Measurements from ENCODE around the gene LAMB4. TPM values are rescaled to one million over a fixed set of nuclear protein-coding genes. Genes with fewer than 3 reads are reported as not detected.

Gene LAMB4
- polyA plus RNA-seq, 1 experiment: 0.20 TPM

DNA sequence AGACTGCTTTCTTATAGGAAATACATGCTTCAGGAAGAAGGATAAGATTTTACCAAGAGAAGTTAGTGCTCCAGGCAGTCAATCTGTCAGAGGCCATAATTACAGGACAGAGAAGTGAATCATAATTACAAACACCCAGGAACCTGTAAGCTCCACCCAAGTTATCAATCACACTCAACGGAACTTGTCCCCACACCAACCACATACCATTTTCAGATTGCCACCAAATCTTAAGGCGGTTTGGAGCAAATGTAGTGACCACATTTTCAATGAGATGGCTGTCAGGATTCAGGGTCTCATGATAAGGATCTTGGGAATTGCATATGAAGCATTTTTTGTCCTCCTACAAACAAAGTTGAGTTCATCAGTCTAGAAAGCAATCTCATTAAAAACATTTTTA is 132.0 kb downstream of the LAMB4 start:
- no peaks in the 10 kb centered on the region for H3K27me3 ChIP-seq (ENCODE audit: control insufficient read depth, insufficient read depth, low read length)
- peaks cover 5% of the 10 kb centered on the region for H3K36me3 ChIP-seq (ENCODE audit: control insufficient read depth, insufficient read depth, low read length)
- TF ChIP-seq, protein P1, sequence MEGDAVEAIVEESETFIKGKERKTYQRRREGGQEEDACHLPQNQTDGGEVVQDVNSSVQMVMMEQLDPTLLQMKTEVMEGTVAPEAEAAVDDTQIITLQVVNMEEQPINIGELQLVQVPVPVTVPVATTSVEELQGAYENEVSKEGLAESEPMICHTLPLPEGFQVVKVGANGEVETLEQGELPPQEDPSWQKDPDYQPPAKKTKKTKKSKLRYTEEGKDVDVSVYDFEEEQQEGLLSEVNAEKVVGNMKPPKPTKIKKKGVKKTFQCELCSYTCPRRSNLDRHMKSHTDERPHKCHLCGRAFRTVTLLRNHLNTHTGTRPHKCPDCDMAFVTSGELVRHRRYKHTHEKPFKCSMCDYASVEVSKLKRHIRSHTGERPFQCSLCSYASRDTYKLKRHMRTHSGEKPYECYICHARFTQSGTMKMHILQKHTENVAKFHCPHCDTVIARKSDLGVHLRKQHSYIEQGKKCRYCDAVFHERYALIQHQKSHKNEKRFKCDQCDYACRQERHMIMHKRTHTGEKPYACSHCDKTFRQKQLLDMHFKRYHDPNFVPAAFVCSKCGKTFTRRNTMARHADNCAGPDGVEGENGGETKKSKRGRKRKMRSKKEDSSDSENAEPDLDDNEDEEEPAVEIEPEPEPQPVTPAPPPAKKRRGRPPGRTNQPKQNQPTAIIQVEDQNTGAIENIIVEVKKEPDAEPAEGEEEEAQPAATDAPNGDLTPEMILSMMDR (IDR thresholded peaks at IDR 0.05; ENCODE audit: insufficient read depth, low read depth, low read length): no peak
- CTCF ChIA-PET: interaction anchor here (0.9 to 1.1 kb wide), 2 partner anchors 140 to 148 kb away, joined by 3 to 4 read pairs; no protein-coding TSS in a partner anchor
- H3K4me3 ChIP-seq (ENCODE audit: low read depth, low read length): no peak overlapping the region
- POLR2A ChIA-PET: no interaction called here
- no peak for DNase-seq (ENCODE audit: low read depth)

DNA sequence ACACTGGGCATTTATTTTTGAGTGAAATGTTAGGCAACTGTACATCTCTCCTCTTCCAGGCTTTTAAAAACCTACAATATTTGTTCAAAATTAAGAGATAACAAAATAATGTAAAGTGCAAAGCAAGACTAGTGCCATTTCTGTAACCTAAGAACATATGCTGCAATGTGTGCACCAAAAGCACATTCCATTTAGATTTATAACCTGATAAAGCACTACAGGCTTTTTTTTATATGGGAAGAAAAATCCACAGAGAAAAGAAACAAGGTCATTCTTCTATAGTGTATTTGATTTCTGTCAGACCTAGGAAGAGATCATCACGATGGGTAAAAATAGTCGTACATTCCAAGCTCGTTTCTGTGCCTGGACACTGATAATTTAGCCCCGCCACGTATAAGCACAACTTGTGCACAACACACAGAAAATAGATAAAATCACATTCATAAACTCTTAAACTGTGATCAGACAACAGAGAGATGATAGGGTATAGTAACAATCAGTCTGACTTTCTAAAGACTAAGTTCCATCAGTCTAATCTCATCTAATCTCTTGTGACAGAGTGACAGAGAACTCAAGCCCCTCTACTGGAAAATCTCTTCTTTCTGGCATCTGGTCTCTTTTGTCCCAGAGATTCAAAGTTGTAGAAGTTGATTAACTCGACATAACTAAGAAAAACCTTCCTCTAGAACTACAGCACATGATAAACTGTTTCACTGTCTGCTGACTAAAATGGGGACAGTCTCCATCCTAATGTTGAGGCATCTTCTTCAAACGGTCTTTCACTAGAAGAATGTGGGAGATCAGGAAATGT is 133.9 kb downstream of the LAMB4 start:
- POLR2A ChIA-PET: interaction anchor here (0.6 kb wide), 2 partner anchors 47 to 59 kb away, joined by 3 read pairs; no protein-coding TSS in a partner anchor
- Histone ChIP-seq H3K36me3 (ENCODE audit: control insufficient read depth, insufficient read depth, low read length) (peaks cover 5% of the 10 kb centered on the region), H3K4me3 (ENCODE audit: low read depth, low read length) (no peak overlapping the region), H3K27me3 (ENCODE audit: control insufficient read depth, insufficient read depth, low read length) (no peaks in the 10 kb centered on the region)
- CTCF ChIA-PET: interaction anchor here (1.3 to 1.9 kb wide), 2 partner anchors 14 to 150 kb away, joined by 3 to 6 read pairs; no protein-coding TSS in a partner anchor
- no peak for DNase-seq (ENCODE audit: low read depth)
- TF ChIP-seq, protein P1 (IDR thresholded peaks at IDR 0.05; ENCODE audit: insufficient read depth, low read depth, low read length): no peak

DNA sequence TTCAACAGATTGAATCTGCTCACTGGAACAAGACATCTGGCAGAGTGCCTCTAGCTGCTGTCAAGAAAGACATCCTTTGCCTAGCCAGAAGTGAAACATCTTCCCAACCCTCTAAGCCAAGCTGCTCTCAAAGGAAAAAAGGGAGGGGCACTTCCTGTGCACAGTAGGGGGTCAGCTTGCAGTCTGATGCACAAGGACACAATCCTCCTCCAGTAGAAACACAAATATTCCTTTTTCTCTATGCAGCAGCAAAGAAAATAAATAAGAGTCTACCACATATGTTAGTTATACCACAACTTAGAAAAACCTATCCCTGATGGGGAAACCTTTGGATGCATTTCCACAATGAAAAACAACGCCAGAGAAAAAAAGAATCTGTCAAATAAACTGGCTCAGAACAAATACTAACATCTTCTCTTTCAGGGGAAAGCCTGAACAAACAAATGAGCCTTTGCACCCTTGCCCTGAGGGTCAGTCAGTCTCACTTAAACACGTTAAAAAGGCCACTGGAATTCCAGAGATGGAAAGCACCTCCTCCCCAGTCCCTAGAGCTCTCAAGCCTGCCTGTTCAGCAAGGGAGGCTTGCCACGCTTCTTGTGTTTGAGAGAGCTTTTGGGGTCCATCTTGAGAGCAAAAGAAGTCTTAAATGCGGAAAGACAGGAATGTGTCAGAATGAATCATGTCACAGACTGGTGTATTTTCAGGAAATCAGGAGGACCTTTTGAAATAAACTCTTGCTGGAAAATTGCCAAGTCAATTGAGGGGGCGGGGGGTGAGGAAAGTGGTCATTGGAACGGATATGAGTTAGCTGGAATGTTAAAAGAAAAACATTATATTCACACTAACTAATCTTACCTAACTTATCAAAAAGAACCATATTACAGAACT is 134.7 kb downstream of the LAMB4 start:
- Histone ChIP-seq H3K36me3 (ENCODE audit: control insufficient read depth, insufficient read depth, low read length) (peaks cover 5% of the 10 kb centered on the region), H3K4me3 (ENCODE audit: low read depth, low read length) (no peak overlapping the region), H3K27me3 (ENCODE audit: control insufficient read depth, insufficient read depth, low read length) (no peaks in the 10 kb centered on the region)
- ChIA-PET POLR2A (interaction anchor here (0.6 kb wide), 2 partner anchors 46 to 58 kb away, joined by 3 read pairs; no protein-coding TSS in a partner anchor), CTCF (interaction anchor here (0.9 to 1.9 kb wide), 3 partner anchors 14 to 151 kb away, joined by 3 to 6 read pairs (median 4); no protein-coding TSS in a partner anchor)
- TF ChIP-seq, protein P1 (IDR thresholded peaks at IDR 0.05; ENCODE audit: insufficient read depth, low read depth, low read length): no peak
- no peak for DNase-seq (ENCODE audit: low read depth)

DNA sequence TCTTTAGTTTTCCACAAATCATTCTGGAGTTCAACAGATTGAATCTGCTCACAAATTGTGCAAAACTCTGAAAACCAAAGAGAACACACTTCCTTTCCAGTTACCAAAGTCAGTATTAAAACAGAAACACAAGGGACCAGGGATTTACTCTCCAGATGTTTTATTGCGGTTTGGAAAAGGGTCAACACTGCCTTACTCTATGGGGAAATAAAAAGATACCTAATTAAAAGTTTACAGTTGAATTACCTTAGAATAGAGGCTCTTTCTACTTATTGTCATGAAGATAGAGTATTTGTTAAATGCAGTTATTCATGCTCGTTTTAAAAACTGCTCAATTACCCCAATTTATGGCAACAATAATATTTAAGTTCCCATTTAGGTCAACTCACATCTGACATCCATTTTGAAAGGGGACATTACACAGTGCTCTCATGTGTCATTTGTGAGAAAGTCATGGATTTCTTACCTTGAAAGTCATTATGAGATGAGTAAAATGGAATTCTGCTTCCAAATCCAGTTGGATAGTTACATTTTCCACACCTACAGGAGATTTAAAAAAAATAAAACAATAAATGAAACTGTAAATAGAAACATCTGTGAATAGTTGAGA is 135.6 kb downstream of the LAMB4 start:
- TF ChIP-seq, protein P1 (IDR thresholded peaks at IDR 0.05; ENCODE audit: insufficient read depth, low read depth, low read length): no peak
- DNase-seq (ENCODE audit: low read depth): no peak
- Histone ChIP-seq H3K36me3 (ENCODE audit: control insufficient read depth, insufficient read depth, low read length) (peaks cover 5% of the 10 kb centered on the region), H3K4me3 (ENCODE audit: low read depth, low read length) (no peak overlapping the region), H3K27me3 (ENCODE audit: control insufficient read depth, insufficient read depth, low read length) (no peaks in the 10 kb centered on the region)
- ChIA-PET POLR2A (no interaction called here), CTCF (interaction anchor here (0.9 to 1.9 kb wide), 2 partner anchors 22 to 152 kb away, joined by 4 to 6 read pairs; no protein-coding TSS in a partner anchor)
